GM23338 (cell line): Measurements from ENCODE around the gene ALG9. TPM values are rescaled to one million over a fixed set of nuclear protein-coding genes. Genes with fewer than 3 reads are reported as not detected.

Experiments
- ATAC-seq: fragments of 200-7000 bp; cut with Tn5 transposase; 3 replicates; pipeline ENCODE4 v1.9.1; 2020
- DNase-seq: peaks from one replicate; pipeline ENCODE4 v3.0.0-alpha.2; 2015; ENCODE audit warnings: low spot score
- H2AFZ ChIP-seq: fragments of 200-600 bp; sonication (generic); 2 replicates; pipeline ENCODE4 v1.8.0; 2016; ENCODE audit warnings: antibody characterized with exemption, mild to moderate bottlenecking, moderate library complexity
- H3F3A ChIP-seq: fragments of 200-600 bp; sonication (generic); replicated peaks from 2 replicates; pipeline ENCODE4 v1.8.0; 2017; ENCODE audit warnings: antibody characterized with exemption, mixed run types, low read depth
- H3K27ac ChIP-seq: fragments of 200-600 bp; sonication (generic); 2 replicates; pipeline ENCODE4 v1.6.1; 2016; ENCODE audit warnings: low read depth
- H3K27me3 ChIP-seq: fragments of 200-600 bp; sonication (generic); 2 replicates; pipeline ENCODE4 v1.8.0; 2016; ENCODE audit warnings: mild to moderate bottlenecking, mixed run types, moderate library complexity; ENCODE audit not compliant: insufficient read depth
- H3K36me3 ChIP-seq: fragments of 200-600 bp; sonication (generic); 2 replicates; pipeline ENCODE4 v1.8.0; 2016; ENCODE audit warnings: mild to moderate bottlenecking; ENCODE audit not compliant: insufficient read depth
- H3K4me1 ChIP-seq: fragments of 200-600 bp; sonication (generic); 2 replicates; pipeline ENCODE4 v1.8.0; 2016; ENCODE audit warnings: mild to moderate bottlenecking, moderate library complexity; ENCODE audit not compliant: insufficient read depth
- H3K4me2 ChIP-seq: fragments of 200-600 bp; sonication (generic); 2 replicates; pipeline ENCODE4 v1.7.1; 2017; ENCODE audit warnings: mixed run types
- H3K4me3 ChIP-seq: fragments of 200-600 bp; sonication (generic); 2 replicates; pipeline ENCODE4 v1.6.1; 2016; ENCODE audit warnings: mixed run types
- H3K79me2 ChIP-seq: fragments of 200-600 bp; sonication (generic); replicated peaks from 2 replicates; pipeline ENCODE4 v1.8.0; 2017; ENCODE audit warnings: mild to moderate bottlenecking; ENCODE audit not compliant: insufficient read depth
- H3K9me2 ChIP-seq: fragments of 200-600 bp; sonication (generic); 2 replicates; pipeline ENCODE4 v1.8.0; 2017; ENCODE audit not compliant: insufficient read depth
- H4K20me1 ChIP-seq: fragments of 200-600 bp; sonication (generic); replicated peaks from 2 replicates; pipeline ENCODE4 v1.8.0; 2017; ENCODE audit warnings: mild to moderate bottlenecking; ENCODE audit not compliant: insufficient read depth
- H3K27ac Mint-ChIP-seq: 2 replicates; pipeline ENCODE4 v1.8.0; 2020; ENCODE audit warnings: inconsistent platforms, mild to moderate bottlenecking, moderate library complexity, mixed read lengths
- H3K27me3 Mint-ChIP-seq: 3 replicates; pipeline ENCODE4 v1.8.0; 2022; ENCODE audit warnings: low read depth, mild to moderate bottlenecking, moderate library complexity, mixed read lengths, inconsistent platforms; ENCODE audit not compliant: insufficient read depth, poor library complexity
- H3K36me3 Mint-ChIP-seq: 3 replicates; pipeline ENCODE4 v1.8.0; 2021; ENCODE audit warnings: low read depth, mild to moderate bottlenecking, inconsistent platforms, moderate library complexity, mixed read lengths
- H3K4me1 Mint-ChIP-seq: 3 replicates; pipeline ENCODE4 v1.8.0; 2020; ENCODE audit warnings: mild to moderate bottlenecking, inconsistent platforms, mixed read lengths
- H3K4me3 Mint-ChIP-seq: 3 replicates; pipeline ENCODE4 v1.8.0; 2021; ENCODE audit warnings: moderate library complexity, mild to moderate bottlenecking, inconsistent platforms, mixed read lengths
- H3K9me3 Mint-ChIP-seq: 3 replicates; pipeline ENCODE4 v1.8.0; 2020; ENCODE audit warnings: moderate library complexity, mild to moderate bottlenecking, inconsistent platforms, mixed read lengths
- CREB1 ChIP-seq: fragments of 250-450 bp; sonication (Bioruptor Pico); IDR thresholded peaks from 2 replicates; pipeline ENCODE4 v1.5.0; 2020; ENCODE audit warnings: low read depth, mild to moderate bottlenecking, moderate library complexity
- EZH2 ChIP-seq: fragments of 200-600 bp; sonication (generic); IDR thresholded peaks from one replicate; pipeline ENCODE4 v1.8.0; 2017; ENCODE audit warnings: antibody characterized with exemption, mild to moderate bottlenecking, low read depth; ENCODE audit not compliant: unreplicated experiment
- EZH2phosphoT487 ChIP-seq: fragments of 200-600 bp; sonication (generic); IDR thresholded peaks from one replicate; pipeline ENCODE4 v1.8.1; 2018; ENCODE audit warnings: antibody characterized with exemption; ENCODE audit not compliant: unreplicated experiment
- JUNB ChIP-seq: IDR thresholded peaks from one replicate; pipeline ENCODE4 v1.6.1; 2016; ENCODE audit warnings: antibody characterized with exemption; ENCODE audit not compliant: unreplicated experiment
- NANOG ChIP-seq: IDR thresholded peaks from 2 replicates; pipeline ENCODE4 v1.6.1; 2016; ENCODE audit warnings: antibody characterized with exemption, borderline replicate concordance
- POLR2AphosphoS5 ChIP-seq: IDR thresholded peaks from 2 replicates; pipeline ENCODE4 v1.6.1; 2016; ENCODE audit warnings: antibody characterized with exemption, low read depth
- STAT1 ChIP-seq: IDR thresholded peaks from one replicate; pipeline ENCODE4 v1.6.1; 2016; ENCODE audit warnings: antibody characterized with exemption; ENCODE audit not compliant: unreplicated experiment
- ZNF114 ChIP-seq: fragments of 250-450 bp; sonication (Bioruptor Pico); IDR thresholded peaks from 2 replicates; pipeline ENCODE4 v1.5.0; 2020; ENCODE audit warnings: mild to moderate bottlenecking, moderate library complexity
- ZNF331 ChIP-seq: fragments of 250-450 bp; sonication (Bioruptor Pico); IDR thresholded peaks from 2 replicates; pipeline ENCODE4 v1.5.0; 2020; ENCODE audit warnings: low read depth, mild to moderate bottlenecking, moderate library complexity
- polyA plus RNA-seq: library from polyadenylated mRNA; unstranded; fragments of >200 nt; fragmentation: Nextera tagmentation; extraction: Ambion mirVana; gene quantifications from 2 replicates; pipeline ENCODE4 v1.2.1, GENCODE V29; 2016
- total RNA-seq: library from RNA; depleted of rRNA; stranded (reverse); fragments of >200 nt; shearing (Covaris generic); gene quantifications from 2 replicates; pipeline ENCODE4 v1.2.3, GENCODE V29; 2014
- TF ChIP-seq, protein P1 (sequence below): IDR thresholded peaks from one replicate; pipeline ENCODE4 v1.6.1; 2018; ENCODE audit warnings: antibody characterized with exemption; ENCODE audit not compliant: unreplicated experiment
- TF ChIP-seq, protein P2 (sequence below): fragments of 250-450 bp; sonication (Bioruptor Pico); IDR thresholded peaks from 2 replicates; pipeline ENCODE4 v1.5.0; 2020; ENCODE audit warnings: mild to moderate bottlenecking, moderate library complexity
- TF ChIP-seq, protein P3 (sequence below), 2 experiments: fragments of 200-600 bp in 1 of 2; sonication (generic) in 1 of 2; conservative IDR thresholded peaks; 2 replicates each; pipeline versions ENCODE4 v1.5.1 to v1.6.1; 2016 to 2017; ENCODE audit warnings: antibody characterized with exemption in 2 of 2, low read depth in 2 of 2, mild to moderate bottlenecking in 2 of 2, moderate library complexity in 1 of 2
- TF ChIP-seq, protein P4 (sequence below): IDR thresholded peaks from 2 replicates; pipeline ENCODE4 v1.6.1; 2016; ENCODE audit warnings: antibody characterized with exemption

ALG9 gene
- total and polyA plus RNA-seq, 2 experiments from 2014 or later, result 25.4 to 31.1 TPM

DNA sequence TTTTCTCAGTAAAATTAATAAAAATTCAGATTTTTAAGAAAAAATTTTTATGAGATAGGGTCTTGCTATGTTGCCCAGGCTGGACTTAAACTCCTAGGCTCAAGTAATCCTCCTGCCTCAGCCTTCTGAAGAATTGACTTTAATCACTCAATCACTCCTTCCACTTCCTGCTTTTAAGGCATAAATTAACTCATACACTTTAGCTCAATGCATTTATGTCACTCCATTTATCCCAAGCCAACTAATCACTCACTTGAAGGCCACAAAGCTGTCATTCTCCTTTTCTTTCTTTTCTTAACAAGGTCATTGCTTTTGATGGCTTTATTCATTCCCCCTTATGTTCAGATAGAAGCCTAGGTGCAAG, 877 bp downstream of the ALG9 start:
- Histone ChIP-seq H4K20me1 (no peaks in the 10 kb centered on the region), H3K4me3 (peak overlapping the region; percentile 80), H3K9me2 (no peaks in the 10 kb centered on the region), H3K79me2 (no peaks in the 10 kb centered on the region), H3K4me1 (peaks cover 12% of the 10 kb centered on the region; the same call in 1 of the 2 replicates), H3F3A (no peaks in the 10 kb centered on the region), H3K36me3 (0 out of 2 replicates have a peak, but pooled peaks cover 6% of the 10 kb centered on the region), H3K27me3 (no peaks in the 10 kb centered on the region), H3K27ac (no peak overlapping the region), H3K4me2 (peak overlapping the region; percentile 79), H2AFZ (peak overlapping the region; percentile 95)
- ATAC-seq, result no peak
- no peaks in the 10 kb centered on the region for H3K9me3 Mint-ChIP-seq
- H3K27me3 Mint-ChIP-seq, result peaks cover 6% of the 10 kb centered on the region
- H3K36me3 Mint-ChIP-seq, result peaks cover 13% of the 10 kb centered on the region
- H3K27ac Mint-ChIP-seq, result 0 out of 2 replicates have a peak overlapping the region, but pooled peaks have one; percentile 54
- H3K4me1 Mint-ChIP-seq, result peaks cover 11% of the 10 kb centered on the region; the same call in 2 of the 3 replicates
- no peak for DNase-seq
- H3K4me3 Mint-ChIP-seq, result peak overlapping the region; percentile 95
- TF ChIP-seq, protein P1, sequence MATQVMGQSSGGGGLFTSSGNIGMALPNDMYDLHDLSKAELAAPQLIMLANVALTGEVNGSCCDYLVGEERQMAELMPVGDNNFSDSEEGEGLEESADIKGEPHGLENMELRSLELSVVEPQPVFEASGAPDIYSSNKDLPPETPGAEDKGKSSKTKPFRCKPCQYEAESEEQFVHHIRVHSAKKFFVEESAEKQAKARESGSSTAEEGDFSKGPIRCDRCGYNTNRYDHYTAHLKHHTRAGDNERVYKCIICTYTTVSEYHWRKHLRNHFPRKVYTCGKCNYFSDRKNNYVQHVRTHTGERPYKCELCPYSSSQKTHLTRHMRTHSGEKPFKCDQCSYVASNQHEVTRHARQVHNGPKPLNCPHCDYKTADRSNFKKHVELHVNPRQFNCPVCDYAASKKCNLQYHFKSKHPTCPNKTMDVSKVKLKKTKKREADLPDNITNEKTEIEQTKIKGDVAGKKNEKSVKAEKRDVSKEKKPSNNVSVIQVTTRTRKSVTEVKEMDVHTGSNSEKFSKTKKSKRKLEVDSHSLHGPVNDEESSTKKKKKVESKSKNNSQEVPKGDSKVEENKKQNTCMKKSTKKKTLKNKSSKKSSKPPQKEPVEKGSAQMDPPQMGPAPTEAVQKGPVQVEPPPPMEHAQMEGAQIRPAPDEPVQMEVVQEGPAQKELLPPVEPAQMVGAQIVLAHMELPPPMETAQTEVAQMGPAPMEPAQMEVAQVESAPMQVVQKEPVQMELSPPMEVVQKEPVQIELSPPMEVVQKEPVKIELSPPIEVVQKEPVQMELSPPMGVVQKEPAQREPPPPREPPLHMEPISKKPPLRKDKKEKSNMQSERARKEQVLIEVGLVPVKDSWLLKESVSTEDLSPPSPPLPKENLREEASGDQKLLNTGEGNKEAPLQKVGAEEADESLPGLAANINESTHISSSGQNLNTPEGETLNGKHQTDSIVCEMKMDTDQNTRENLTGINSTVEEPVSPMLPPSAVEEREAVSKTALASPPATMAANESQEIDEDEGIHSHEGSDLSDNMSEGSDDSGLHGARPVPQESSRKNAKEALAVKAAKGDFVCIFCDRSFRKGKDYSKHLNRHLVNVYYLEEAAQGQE, result no peak
- TF ChIP-seq POLR2AphosphoS5, result no peak
- TF ChIP-seq, protein P2, sequence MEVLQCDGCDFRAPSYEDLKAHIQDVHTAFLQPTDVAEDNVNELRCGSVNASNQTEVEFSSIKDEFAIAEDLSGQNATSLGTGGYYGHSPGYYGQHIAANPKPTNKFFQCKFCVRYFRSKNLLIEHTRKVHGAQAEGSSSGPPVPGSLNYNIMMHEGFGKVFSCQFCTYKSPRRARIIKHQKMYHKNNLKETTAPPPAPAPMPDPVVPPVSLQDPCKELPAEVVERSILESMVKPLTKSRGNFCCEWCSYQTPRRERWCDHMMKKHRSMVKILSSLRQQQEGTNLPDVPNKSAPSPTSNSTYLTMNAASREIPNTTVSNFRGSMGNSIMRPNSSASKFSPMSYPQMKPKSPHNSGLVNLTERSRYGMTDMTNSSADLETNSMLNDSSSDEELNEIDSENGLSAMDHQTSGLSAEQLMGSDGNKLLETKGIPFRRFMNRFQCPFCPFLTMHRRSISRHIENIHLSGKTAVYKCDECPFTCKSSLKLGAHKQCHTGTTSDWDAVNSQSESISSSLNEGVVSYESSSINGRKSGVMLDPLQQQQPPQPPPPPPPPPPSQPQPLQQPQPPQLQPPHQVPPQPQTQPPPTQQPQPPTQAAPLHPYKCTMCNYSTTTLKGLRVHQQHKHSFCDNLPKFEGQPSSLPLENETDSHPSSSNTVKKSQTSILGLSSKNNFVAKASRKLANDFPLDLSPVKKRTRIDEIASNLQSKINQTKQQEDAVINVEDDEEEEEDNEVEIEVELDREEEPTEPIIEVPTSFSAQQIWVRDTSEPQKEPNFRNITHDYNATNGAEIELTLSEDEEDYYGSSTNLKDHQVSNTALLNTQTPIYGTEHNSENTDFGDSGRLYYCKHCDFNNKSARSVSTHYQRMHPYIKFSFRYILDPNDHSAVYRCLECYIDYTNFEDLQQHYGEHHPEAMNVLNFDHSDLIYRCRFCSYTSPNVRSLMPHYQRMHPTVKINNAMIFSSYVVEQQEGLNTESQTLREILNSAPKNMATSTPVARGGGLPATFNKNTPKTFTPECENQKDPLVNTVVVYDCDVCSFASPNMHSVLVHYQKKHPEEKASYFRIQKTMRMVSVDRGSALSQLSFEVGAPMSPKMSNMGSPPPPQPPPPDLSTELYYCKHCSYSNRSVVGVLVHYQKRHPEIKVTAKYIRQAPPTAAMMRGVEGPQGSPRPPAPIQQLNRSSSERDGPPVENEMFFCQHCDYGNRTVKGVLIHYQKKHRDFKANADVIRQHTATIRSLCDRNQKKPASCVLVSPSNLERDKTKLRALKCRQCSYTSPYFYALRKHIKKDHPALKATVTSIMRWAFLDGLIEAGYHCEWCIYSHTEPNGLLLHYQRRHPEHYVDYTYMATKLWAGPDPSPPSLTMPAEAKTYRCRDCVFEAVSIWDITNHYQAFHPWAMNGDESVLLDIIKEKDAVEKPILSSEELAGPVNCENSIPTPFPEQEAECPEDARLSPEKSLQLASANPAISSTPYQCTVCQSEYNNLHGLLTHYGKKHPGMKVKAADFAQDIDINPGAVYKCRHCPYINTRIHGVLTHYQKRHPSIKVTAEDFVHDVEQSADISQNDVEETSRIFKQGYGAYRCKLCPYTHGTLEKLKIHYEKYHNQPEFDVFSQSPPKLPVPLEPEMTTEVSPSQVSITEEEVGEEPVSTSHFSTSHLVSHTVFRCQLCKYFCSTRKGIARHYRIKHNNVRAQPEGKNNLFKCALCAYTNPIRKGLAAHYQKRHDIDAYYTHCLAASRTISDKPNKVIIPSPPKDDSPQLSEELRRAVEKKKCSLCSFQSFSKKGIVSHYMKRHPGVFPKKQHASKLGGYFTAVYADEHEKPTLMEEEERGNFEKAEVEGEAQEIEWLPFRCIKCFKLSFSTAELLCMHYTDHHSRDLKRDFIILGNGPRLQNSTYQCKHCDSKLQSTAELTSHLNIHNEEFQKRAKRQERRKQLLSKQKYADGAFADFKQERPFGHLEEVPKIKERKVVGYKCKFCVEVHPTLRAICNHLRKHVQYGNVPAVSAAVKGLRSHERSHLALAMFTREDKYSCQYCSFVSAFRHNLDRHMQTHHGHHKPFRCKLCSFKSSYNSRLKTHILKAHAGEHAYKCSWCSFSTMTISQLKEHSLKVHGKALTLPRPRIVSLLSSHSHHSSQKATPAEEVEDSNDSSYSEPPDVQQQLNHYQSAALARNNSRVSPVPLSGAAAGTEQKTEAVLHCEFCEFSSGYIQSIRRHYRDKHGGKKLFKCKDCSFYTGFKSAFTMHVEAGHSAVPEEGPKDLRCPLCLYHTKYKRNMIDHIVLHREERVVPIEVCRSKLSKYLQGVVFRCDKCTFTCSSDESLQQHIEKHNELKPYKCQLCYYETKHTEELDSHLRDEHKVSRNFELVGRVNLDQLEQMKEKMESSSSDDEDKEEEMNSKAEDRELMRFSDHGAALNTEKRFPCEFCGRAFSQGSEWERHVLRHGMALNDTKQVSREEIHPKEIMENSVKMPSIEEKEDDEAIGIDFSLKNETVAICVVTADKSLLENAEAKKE, result no peak
- no peak for TF ChIP-seq ZNF114 (CRISPR knock-in tag)
- TF ChIP-seq, protein P3, sequence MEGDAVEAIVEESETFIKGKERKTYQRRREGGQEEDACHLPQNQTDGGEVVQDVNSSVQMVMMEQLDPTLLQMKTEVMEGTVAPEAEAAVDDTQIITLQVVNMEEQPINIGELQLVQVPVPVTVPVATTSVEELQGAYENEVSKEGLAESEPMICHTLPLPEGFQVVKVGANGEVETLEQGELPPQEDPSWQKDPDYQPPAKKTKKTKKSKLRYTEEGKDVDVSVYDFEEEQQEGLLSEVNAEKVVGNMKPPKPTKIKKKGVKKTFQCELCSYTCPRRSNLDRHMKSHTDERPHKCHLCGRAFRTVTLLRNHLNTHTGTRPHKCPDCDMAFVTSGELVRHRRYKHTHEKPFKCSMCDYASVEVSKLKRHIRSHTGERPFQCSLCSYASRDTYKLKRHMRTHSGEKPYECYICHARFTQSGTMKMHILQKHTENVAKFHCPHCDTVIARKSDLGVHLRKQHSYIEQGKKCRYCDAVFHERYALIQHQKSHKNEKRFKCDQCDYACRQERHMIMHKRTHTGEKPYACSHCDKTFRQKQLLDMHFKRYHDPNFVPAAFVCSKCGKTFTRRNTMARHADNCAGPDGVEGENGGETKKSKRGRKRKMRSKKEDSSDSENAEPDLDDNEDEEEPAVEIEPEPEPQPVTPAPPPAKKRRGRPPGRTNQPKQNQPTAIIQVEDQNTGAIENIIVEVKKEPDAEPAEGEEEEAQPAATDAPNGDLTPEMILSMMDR (conservative IDR thresholded peaks at IDR 0.05; ENCODE audit: low read depth in 2 of 2), result no peak
- TF ChIP-seq, protein P4, sequence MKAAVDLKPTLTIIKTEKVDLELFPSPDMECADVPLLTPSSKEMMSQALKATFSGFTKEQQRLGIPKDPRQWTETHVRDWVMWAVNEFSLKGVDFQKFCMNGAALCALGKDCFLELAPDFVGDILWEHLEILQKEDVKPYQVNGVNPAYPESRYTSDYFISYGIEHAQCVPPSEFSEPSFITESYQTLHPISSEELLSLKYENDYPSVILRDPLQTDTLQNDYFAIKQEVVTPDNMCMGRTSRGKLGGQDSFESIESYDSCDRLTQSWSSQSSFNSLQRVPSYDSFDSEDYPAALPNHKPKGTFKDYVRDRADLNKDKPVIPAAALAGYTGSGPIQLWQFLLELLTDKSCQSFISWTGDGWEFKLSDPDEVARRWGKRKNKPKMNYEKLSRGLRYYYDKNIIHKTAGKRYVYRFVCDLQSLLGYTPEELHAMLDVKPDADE, result no peak
- TF ChIP-seq STAT1, result no peak
- TF ChIP-seq CREB1 (CRISPR knock-in tag), result no peak
- TF ChIP-seq NANOG, result no peak
- no peak for TF ChIP-seq EZH2phosphoT487
- TF ChIP-seq JUNB, result no peak
- no peak for TF ChIP-seq EZH2
- no peak for TF ChIP-seq ZNF331 (CRISPR knock-in tag)
